Ammon's horn (tissue), 1 donor: Measurements from ENCODE around the gene MCF2L2.
"Not testable (repeated sequence)": the region's sequence is repeated elsewhere in the genome, so short reads cannot be mapped to it uniquely, and the experiment has no call there.

ENCODE experiments used
- DNase-seq: peaks from one replicate; pipeline ENCODE4 v3.0.0-alpha.2; 2016; ENCODE audit warnings: low spot score

Gene MCF2L2

DNA sequence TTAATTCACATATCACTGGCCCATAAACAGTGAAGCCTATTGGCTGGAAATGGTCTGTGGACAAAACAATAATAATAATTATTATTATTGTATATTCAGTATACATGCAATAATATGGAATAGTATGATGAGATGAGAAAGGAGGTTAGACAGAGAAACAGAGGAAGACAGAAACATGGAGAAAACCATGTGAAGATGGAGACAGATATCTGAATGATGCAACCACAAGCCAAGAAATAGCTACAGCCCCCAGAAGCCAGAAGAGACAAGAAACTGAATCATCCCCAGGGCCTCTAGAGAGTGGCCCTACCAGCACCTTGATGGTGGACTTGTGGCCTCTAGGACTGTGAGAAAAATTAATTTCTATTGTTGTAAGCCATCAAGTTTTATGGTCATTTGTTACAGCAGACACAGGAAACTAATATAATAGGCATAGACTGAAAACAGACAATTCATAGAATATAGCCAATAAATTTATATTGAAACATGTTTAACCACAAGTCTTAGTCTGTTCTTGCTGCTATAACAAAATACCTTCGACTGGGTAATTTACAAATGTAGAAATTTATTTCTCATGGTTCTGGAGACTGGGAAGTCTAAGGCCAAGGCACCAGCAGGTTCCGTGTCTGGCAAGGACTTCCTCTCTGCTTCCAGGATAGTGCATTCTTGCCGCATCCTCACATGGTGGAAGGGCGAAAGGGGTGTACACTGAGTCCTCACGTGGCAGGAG, 31.6 kb downstream of the MCF2L2 start:
- no peak for DNase-seq

DNA sequence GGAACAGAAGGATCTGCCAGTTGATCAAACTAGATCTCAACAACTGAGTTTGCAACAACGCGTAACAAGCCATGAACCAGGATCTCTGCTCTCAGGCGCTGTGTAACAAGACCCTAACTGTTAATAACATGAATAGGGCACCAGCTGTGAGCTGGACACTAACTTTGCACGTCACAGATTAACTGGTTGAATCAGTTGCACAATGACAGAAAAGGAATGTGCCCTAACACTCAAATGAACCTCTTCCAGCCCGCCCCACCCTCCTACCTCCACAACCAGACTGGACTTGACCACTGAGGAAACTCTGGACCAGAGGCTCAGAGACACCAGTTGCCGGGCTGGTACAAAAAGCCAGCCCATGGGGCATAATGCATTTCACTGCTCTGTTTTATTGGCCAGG, 34.3 kb downstream of the MCF2L2 start:
- no peak for DNase-seq

DNA sequence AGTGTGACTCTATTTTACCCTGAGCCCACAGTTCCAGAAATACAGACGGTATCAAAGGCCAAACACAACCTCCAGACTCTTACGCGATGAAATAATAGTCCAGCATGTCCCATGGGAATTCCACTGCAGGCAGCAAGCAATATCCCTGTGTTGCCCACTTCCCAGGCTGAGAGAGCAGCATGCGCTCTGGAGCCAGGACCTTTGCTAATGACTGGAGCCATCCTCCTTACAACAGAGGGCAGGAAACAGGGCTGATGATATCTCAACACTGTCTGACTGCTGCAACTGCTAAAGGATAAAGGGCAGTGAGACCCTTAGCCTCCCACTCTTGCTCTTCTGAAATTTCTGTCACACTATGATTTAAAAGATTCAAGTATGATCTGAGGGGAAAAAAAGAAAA, 34.8 kb downstream of the MCF2L2 start:
- no peak for DNase-seq

DNA sequence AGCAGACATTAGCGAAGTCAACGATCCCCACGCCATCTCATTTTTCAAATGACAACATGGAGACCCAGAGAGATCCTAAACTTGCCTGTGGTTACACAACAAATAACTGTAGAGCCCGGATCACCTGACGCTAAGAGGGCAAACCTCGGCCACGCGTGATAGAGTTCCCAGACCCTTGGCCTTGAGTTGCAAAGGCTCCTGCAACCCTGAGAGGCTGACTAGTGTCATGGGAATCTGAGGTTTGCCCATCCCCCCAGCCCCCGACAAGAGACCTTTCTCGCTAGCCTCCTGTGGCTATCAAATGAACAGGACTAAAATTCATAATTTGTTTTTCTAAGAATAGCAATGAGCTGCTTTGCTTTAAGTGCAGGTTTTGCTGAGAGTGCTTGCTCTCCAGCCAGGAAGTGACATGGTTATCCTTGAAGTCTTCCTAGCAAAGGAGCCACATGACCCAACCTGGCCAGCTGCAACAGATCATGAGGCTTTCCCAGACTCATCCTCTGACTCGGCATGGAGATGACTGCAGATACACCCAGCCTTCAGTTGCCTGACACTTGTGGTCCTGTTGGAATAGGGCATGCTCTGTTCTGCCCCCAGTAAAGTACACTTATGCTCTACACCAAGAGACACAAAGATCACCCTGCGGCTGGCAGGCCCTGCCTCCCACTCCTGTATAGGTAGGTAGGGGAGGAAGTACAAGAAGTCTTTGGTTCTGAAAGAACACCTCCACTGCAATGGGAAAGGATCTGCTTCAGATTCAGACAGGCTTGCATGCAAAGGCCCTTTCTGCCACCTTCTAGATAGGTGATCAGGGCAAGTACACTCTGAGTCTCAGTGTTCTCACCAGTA, 36.0 kb downstream of the MCF2L2 start:
- DNase-seq, result no peak

DNA sequence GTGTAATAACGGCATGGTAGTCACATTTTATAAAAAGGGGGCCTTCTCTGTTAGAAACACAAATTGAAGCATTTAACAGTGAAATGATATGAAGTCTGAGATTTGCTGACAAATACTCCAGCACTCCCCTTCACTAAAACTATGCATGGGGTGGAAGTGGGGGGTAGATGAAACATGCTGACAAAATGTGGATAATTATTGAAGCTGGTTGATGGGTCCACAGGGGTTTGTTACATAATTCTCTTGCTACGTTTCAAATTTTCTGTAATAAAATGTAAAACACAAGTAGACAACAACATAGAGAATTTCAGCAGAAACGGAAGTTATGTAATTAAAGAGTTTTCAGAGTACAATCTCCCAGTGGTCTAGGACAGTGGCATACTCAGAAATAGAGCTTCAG, 37.0 kb downstream of the MCF2L2 start:
- DNase-seq, result no peak

DNA sequence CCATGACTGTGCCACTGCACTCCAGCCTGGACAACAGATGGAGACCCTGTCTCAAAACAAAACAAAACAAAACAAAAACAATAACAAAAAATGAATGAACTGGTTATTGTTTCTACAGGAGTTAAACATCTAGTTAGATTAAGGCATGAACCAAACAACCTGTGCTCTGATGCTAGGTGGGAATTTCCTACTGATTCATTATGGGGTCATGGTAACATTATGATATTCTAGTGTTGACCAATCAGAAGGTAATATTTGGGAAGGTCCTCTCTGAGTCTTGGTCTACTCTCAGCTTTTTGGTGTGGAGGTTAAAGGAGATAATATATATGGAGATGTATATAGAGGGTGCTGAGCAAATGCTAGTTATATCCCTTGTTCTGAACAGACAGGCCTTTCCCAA, 37.6 kb downstream of the MCF2L2 start:
- no peak for DNase-seq

DNA sequence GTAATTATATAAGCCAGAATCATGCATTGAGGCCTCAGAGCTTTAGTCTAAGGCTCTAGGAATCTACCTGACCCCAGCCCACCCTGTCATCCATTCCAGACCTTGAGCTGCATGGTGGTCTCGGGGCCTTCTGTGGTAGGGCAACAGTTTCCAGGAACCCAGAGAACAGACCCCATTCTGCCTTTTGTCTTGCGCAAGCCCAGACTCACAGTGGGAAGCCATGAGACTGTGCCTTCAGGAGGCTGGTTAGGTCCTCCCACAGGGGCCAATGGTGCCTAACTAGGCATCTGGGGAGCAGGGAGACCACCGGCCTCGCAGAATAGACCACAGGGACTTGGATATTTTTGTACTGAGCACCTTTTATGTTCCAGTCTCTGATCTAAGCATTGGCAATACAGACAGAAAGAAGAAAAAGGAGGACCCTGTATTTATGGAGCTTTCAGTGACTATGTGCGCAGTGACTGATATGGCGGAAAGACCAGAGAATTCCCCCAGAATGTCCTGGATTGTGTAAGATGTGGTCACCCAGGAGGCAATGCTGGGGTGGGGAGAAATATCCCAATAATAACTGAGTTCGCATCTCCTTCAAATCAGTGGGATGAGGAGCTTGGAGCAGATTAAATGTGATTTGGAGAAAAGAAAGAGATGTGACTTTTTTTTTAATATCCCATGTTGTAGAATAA, 40.1 kb downstream of the MCF2L2 start:
- no peak for DNase-seq

DNA sequence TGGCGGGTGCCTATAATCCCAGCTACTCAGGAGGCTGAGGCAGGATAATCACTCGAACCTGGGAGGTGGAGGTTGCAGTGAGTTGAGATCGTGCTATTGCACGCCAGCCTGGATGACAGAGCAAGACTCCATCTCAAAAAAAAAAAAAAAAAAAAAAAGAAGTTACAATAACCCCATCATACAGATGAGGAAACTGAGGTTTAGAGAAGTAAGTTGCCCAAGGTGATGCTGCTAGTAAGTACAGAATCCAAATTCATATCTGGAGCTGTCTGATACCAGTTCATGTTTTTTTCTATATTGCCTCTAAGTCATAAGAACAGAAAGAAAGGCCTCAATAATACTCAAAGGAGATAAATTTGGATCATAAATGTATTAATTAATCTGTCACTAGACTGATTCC, 40.6 kb downstream of the MCF2L2 start:
- DNase-seq, result no peak

DNA sequence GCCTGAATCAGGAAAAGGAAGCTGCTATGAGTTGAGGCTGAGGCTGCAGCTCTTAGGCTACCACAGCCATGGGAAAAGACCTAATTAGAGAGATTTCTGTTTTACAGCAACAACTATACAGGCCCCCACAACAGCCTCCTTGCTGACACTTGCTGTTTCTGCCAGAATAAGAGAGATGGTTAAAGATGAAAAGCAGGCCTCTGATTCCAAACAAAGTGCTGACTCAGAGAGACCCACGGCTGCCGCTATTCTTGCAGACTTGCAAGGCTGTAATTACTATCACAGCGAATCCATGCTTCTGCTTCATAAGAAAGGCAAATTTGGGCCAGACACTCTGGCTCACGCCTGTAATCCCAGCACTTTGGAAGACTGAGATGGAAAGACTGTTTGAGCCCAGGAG, 41.8 kb downstream of the MCF2L2 start:
- DNase-seq, result peak; percentile 32

DNA sequence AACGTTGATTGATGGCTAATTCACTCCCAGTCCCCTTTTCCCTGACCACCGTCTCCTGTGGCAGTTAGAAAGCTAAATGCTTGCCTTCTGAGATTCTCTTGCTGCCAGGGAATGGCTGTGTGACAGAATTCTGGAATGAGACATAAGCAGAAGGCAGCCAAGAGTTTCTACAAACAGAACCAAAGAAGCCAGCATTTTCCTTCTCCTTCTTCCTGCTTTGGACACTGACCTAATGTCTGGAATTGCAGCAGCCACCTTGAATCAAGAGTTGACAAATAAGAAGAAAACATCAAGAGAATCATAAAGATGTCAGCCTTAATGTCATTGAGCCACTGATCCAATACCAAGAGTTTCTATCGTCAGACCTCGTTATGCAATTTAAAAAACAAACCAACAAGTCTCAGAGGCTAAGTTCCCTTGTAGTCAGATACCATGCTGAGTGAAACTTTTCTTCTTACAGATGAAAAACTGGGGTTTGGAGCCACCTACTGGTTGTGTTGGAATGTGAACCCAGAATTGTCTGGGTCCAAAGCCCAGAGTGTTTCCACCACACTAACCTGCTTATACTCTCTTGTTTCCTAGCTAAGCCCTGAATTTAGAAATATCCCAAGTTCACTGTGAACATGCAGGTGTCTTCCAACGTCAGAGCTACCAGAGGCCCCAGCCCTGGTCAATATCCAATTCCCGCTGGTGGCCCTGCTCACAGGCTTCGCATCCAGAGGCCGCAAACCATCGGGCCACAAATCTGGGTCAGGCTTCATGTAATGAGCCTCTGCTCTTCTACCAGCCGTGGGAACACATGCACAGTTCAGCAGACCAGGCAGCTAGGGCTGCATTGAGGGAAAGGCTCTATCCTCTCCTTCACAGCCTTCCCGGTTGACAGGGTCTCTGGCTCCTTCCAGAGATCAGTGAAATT, 42.5 kb downstream of the MCF2L2 start:
- DNase-seq, result peak; percentile 80

DNA sequence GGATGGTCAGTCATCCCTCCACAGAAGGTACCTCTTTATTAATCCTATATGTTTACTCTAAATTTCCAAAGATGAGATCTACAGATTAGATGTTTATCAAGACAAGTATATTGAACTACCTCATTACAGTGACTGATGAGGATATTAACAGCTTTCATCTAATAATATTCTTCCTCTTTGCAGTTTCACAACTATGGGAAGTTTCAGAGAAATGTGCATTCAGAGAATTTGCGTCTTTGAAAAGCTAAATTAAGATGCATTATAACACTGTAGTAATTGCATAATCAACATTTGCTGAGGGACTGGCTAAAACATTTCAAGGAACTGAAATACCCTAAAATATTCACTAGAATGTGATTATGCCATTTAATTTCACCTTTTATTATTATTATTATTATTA, 46.7 kb downstream of the MCF2L2 start:
- no peak for DNase-seq

DNA sequence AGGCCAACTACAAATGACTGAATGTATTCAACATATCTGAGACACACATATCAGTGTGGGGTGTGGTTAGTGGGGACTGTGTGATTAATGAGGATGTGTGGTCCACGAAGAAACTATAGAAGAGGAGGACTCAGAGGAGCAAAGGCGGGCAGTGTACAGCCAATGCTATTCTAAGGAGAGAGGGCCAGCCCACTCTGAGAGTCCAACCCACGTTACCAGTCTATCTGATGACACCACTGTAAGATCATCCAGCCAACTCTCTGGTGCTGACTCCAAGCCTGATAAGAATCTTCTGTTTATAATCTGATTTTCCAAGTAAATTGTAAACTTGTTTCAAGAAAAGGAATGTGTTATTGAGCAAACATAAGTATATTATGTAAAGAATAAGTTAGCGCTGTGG, 47.2 kb downstream of the MCF2L2 start:
- DNase-seq, result peak; percentile 36

DNA sequence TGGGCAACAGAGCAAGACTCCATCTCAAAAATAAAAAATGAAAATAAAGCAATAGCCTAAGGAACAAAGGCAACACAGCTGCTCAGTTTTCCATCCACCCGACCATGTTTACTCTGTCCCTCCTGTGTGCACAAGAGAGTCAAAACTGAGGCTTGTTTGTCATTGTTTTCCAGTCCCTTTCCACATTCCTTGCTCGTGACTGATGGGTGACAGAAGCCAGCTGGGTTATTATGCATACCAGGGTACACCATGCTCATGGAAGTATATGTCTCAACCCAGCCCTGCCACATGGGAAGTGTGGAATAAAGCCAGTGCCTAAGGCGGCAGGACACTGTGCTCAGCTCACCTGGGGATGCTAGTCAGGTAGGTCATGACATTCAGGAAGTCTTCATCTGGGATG, 49.5 kb downstream of the MCF2L2 start:
- no peak for DNase-seq

DNA sequence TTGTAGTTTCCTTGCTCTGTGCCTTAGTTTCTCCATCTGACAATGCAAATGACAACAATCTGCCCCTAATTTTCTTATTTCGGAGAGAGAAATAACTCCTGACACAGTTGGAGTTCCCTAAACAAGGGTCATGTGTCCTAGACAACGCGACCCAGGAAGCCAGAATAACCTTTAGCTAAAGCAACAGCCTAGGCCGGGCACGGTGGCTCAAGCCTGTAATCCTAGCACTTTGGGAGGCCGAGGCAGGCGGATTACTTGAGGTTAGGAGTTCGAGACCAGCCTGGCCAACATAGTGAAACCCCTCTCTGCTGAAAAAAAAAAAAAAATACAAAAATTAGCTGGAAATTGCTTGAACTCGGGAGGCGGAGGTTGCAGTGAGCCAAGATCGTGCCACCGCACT, 49.9 kb downstream of the MCF2L2 start:
- no peak for DNase-seq

DNA sequence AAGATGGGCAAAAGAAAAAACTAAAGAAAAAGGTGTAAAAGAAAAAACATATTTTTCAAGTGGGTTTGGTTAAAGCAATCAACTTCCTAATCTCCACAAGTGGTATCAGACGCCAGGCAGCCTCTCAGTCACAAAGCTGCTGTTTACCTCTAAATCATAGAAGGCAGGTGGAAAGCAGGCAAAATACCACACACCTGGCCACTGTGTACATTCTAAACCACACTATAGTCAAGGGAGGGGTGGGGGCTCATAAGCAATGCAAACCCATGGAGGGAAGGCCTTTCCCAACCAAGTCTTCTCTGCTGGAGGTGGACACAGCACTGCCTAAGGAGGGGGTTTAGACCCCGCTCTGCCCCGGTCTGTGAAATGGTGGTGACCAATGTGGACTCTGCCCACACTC, 50.4 kb downstream of the MCF2L2 start:
- DNase-seq, result no peak

DNA sequence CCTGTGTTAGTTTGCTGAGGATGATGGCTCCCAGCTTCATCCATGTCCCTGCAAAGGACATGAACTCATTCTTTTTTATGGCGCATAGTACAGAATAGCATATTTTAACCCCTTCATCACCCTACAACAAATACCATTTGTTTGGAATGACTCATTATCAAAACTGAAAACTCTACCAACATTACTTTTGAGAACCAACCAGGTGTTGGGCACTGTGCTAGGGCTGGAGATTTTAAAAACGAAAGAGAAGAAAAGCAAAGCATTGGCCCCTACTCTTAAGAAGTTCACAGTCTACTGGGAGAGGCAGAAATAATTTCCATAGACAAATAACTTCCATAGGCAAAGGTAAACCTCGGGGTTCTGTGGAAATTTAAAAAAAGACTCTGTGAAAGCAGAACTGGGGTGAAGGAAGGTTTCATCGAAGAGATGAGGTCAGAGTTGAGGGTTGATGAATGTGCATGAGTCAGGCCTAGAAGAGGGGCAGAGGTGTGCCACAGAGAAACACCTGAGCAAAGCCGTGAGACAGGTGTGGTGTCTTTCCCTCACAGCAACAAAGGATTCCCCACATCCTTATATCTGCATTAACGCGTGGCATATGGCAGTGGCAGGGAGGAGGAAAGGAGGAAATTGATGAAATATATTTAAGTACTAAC, 51.0 kb downstream of the MCF2L2 start:
- no peak for DNase-seq

DNA sequence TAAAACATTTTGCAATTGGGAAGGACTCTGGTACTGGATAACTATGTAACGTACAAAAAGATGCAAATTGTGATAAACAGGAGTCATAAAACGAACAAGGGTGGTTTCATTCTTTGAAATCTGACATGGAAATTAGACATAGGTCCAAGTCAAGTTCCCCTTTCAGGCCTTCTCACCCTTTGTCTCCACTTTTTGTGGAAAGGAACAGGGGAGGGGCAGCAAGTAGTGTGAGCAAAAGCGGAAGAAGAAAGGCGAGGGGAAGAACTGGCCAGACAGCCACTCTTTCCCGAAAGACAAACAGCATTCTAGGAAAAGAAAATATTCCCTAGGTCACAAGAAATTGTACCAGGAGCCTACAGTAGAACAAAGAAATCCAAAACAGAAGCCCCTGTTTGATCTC, 52.6 kb downstream of the MCF2L2 start:
- DNase-seq, result peak; percentile 63

DNA sequence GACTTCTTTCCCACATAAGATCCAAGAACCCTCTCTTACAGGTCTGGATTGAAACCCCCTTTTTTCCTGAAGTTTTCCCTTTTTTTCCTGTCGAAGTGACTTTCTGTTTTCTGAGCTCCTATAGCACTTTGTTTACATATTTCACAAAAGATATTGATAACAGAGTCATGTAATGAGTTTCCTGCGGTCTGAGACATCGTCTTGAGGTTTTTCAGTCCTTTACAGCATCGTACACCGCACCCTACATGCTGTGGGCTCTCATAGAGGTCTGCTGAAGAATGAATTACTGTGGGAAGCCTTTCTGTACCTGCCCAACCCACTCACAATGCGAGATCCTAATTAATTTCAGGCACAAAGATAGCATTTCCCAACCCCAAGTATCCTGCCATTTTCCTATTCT, 53.1 kb downstream of the MCF2L2 start:
- DNase-seq, result no peak

DNA sequence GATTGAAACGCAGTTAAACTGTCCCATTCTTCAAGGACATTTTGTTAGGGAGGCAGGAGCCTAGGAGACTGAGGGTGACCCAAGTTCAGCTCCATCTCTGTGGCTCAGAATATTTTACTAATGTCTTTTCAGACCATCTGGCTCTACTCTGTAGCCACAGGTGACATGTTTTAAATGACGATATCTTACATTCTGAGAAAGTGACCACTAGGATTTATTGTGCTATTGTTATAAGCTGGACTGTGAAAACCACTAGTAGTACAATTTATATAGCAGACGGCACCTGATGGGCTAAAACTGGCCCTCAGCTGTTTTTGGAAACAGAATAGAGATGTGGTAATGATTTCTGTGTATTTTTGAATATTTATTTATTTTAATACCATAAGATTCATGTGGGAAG, 55.5 kb downstream of the MCF2L2 start:
- no peak for DNase-seq

DNA sequence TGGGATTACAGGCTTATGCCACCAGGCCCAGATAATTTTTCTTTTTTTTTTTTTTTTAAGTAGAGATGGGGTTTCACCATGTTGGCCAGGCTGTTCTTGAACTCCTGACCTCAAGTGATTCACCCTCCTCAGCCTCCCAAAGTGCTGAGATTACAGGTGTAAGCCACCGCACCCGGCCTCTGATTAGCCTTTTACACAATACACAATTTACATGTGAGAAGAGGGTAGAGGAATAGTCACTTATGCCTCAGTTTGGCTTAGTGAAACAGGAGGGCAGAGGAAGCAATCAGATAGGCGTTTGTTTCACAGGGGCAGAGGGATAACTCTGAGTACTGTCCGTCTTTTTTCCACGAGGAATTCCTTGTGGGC, 56.8 kb downstream of the MCF2L2 start:
- DNase-seq, result not testable (repeated sequence)

DNA sequence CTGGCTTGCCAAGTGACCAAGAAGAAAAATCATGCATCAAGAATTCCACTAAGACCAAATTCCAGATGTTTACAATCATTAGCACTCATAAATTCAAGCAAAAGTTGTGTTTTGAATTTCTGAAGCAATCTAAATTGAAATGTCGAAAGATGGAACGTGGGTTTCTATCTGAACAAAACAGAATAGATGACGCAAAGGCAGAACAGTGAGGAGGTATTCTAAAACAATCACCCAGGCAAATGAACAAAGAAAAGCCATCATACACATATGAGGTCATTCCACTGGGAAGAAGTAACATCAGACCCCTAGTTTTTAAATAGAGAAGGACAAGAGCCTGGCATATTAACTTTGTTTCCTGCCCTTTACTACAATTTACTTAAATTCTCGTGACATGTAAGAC, 58.0 kb downstream of the MCF2L2 start:
- DNase-seq, result no peak

DNA sequence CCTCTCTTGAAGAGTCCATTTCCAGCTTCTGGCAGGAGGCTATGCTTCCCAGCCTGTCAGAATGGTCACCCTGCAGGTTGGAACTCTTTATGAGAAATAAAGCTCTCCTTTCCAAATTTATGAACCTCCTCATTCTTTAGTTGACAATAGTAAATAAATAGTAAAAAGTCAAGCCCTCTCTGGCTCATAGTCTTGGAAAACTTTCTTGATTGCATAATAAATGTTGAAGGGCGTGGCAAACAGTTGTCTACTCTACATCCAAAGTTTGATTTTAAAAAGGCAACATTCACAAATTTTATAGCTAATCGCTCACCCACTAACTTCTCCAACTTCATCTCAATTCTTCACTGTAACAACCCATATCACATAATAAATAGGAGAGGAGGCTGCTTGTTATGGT, 58.8 kb downstream of the MCF2L2 start:
- DNase-seq, result no peak
